HG03025 (cell line): ENCODE results near the gene MAEA.

ENCODE experiments used
- ATAC-seq: cut with Tn5 transposase; IDR thresholded peaks from one replicate; pipeline ENCODE4 v1.9.1; 2021; ENCODE audit warnings: mild to moderate bottlenecking, moderate library complexity; ENCODE audit not compliant: unreplicated experiment, low FRiP score

MAEA gene

GRCh38 chr4:1249731-1250526, 39.8 kb upstream of the MAEA start:
- no peak for ATAC-seq

GRCh38 chr4:1250527-1250812, 39.2 kb upstream of the MAEA start:
- no peak for ATAC-seq

GRCh38 chr4:1250921-1251772, 38.5 kb upstream of the MAEA start:
- ATAC-seq = no peak

- ATAC-seq = no peak
Measured at GRCh38 chr4:1251773-1252066, 38.0 kb upstream of the MAEA start.

- no peak for ATAC-seq
Measured at GRCh38 chr4:1252928-1253492, 36.7 kb upstream of the MAEA start.

GRCh38 chr4:1253831-1254230, 35.9 kb upstream of the MAEA start:
- ATAC-seq = no peak

- no peak for ATAC-seq
Measured at GRCh38 chr4:1255151-1255550, 34.5 kb upstream of the MAEA start.

- no peak for ATAC-seq
Measured at GRCh38 chr4:1255699-1256098, 34.0 kb upstream of the MAEA start.

GRCh38 chr4:1258457-1258856, 31.2 kb upstream of the MAEA start:
- no peak for ATAC-seq

- ATAC-seq = no peak
Measured at GRCh38 chr4:1259966-1260365, 29.7 kb upstream of the MAEA start.

- no peak for ATAC-seq
Measured at GRCh38 chr4:1260418-1261106, 29.1 kb upstream of the MAEA start.

- ATAC-seq = no peak
Measured at GRCh38 chr4:1261107-1261928, 28.4 kb upstream of the MAEA start.

GRCh38 chr4:1264942-1265341, 24.7 kb upstream of the MAEA start:
- no peak for ATAC-seq

GRCh38 chr4:1265351-1265750, 24.3 kb upstream of the MAEA start:
- ATAC-seq = no peak

- ATAC-seq = no peak
Measured at GRCh38 chr4:1266881-1267763, 22.6 kb upstream of the MAEA start.

- no peak for ATAC-seq
Measured at GRCh38 chr4:1269209-1269608, 20.5 kb upstream of the MAEA start.

GRCh38 chr4:1271686-1272085, 18.0 kb upstream of the MAEA start:
- no peak for ATAC-seq

GRCh38 chr4:1274871-1275270, 14.8 kb upstream of the MAEA start:
- no peak for ATAC-seq

- no peak for ATAC-seq
Measured at GRCh38 chr4:1276984-1277383, 12.7 kb upstream of the MAEA start.
